EH (cell line): Measurements from ENCODE around the gene FGD4.
A peak's percentile ranks its signal among the peaks of the same experiment; 100 is the strongest.

Experiments
- DNase-seq: peaks from one replicate; pipeline ENCODE4 v3.0.0-alpha.2; 2015; ENCODE audit warnings: low read depth

FGD4 gene

GRCh38 chr12:32457251-32458025 is 58.1 kb downstream of the FGD4 start:
- peak; percentile 59 for DNase-seq

GRCh38 chr12:32460638-32461037 is 61.3 kb downstream of the FGD4 start:
- no peak for DNase-seq

GRCh38 chr12:32462908-32463307 is 63.5 kb downstream of the FGD4 start:
- DNase-seq: no peak

GRCh38 chr12:32466187-32466586 is 66.8 kb downstream of the FGD4 start:
- DNase-seq: no peak

GRCh38 chr12:32466986-32467711 is 67.8 kb downstream of the FGD4 start:
- peak; percentile 52 for DNase-seq

GRCh38 chr12:32467959-32468863 is 68.9 kb downstream of the FGD4 start:
- no peak for DNase-seq

GRCh38 chr12:32470936-32471470 is 71.6 kb downstream of the FGD4 start:
- DNase-seq: no peak

GRCh38 chr12:32471591-32472001 is 72.2 kb downstream of the FGD4 start:
- no peak for DNase-seq

- no peak for DNase-seq
Measured at GRCh38 chr12:32475724-32476123, 76.4 kb downstream of the FGD4 start.

GRCh38 chr12:32476446-32476845 is 77.1 kb downstream of the FGD4 start:
- no peak for DNase-seq

- DNase-seq: peak; percentile 27
Measured at GRCh38 chr12:32477714-32478113, 78.4 kb downstream of the FGD4 start.

- DNase-seq: no peak
Measured at GRCh38 chr12:32478166-32478565, 78.8 kb downstream of the FGD4 start.

- DNase-seq: no peak
Measured at GRCh38 chr12:32478858-32479725, 79.7 kb downstream of the FGD4 start.

GRCh38 chr12:32482226-32482625 is 82.9 kb downstream of the FGD4 start:
- no peak for DNase-seq

GRCh38 chr12:32483499-32483898 is 84.1 kb downstream of the FGD4 start:
- DNase-seq: no peak

GRCh38 chr12:32483993-32484392 is 84.6 kb downstream of the FGD4 start:
- DNase-seq: no peak

- DNase-seq: no peak
Measured at GRCh38 chr12:32486158-32486557, 86.8 kb downstream of the FGD4 start.

- DNase-seq: no peak
Measured at GRCh38 chr12:32488132-32488531, 88.8 kb downstream of the FGD4 start.

GRCh38 chr12:32489070-32489469 is 89.7 kb downstream of the FGD4 start:
- DNase-seq: no peak

GRCh38 chr12:32490801-32491200 is 91.4 kb downstream of the FGD4 start:
- DNase-seq: no peak

- no peak for DNase-seq
Measured at GRCh38 chr12:32493282-32493681, 93.9 kb downstream of the FGD4 start.
